T-helper 2 cell treated with Interferon-gamma antibody and Interleukin-4, amounts not matched to agents 5 μg/mL and 100 μg/mL, for 36 hours (primary cell): ENCODE data around the gene HSPD1.
"Not testable (repeated sequence)": the region's sequence is repeated elsewhere in the genome, so short reads cannot be mapped to it uniquely, and the experiment has no call there.

Experiments
- DNase-seq: peaks from one replicate; pipeline ENCODE4 v3.0.0; 2021; ENCODE audit warnings: low spot score
- H3K27ac Mint-ChIP-seq: one replicate; pipeline ENCODE4 v1.8.0; 2021; ENCODE audit warnings: mild to moderate bottlenecking, mixed read lengths
- H3K27me3 Mint-ChIP-seq: one replicate; pipeline ENCODE4 v1.8.0; 2021; ENCODE audit warnings: low read depth, mixed read lengths
- H3K36me3 Mint-ChIP-seq: one replicate; pipeline ENCODE4 v1.8.0; 2021; ENCODE audit warnings: low read depth, mixed read lengths
- H3K4me1 Mint-ChIP-seq: one replicate; pipeline ENCODE4 v1.8.0; 2021; ENCODE audit warnings: low read depth, mixed read lengths
- H3K4me3 Mint-ChIP-seq: one replicate; pipeline ENCODE4 v1.8.0; 2022; ENCODE audit warnings: mild to moderate bottlenecking, moderate library complexity, mixed read lengths
- H3K9me3 Mint-ChIP-seq: one replicate; pipeline ENCODE4 v1.8.0; 2021; ENCODE audit warnings: mixed read lengths

Gene HSPD1

GRCh38 chr2:197504512-197504911 is 4.9 kb upstream of the HSPD1 start:
- Mint-ChIP-seq H3K27ac (no peak overlapping the region), H3K36me3 (peaks cover 46% of the 10 kb centered on the region), H3K9me3 (no peaks in the 10 kb centered on the region), H3K27me3 (no peaks in the 10 kb centered on the region), H3K4me1 (peaks cover 14% of the 10 kb centered on the region), H3K4me3 (no peak overlapping the region)
- no peak for DNase-seq

GRCh38 chr2:197504000-197504399 is 4.4 kb upstream of the HSPD1 start:
- Mint-ChIP-seq H3K4me1 (peaks cover 14% of the 10 kb centered on the region), H3K9me3 (no peaks in the 10 kb centered on the region), H3K27me3 (no peaks in the 10 kb centered on the region), H3K27ac (peak overlapping the region; percentile 31), H3K4me3 (no peak overlapping the region), H3K36me3 (peaks cover 48% of the 10 kb centered on the region)
- no peak for DNase-seq

GRCh38 chr2:197502685-197503084 is 3.0 kb upstream of the HSPD1 start:
- peaks cover 56% of the 10 kb centered on the region for H3K36me3 Mint-ChIP-seq
- peaks cover 21% of the 10 kb centered on the region for H3K4me1 Mint-ChIP-seq
- H3K27ac Mint-ChIP-seq, result peak overlapping the region; percentile 12
- H3K9me3 Mint-ChIP-seq, result no peaks in the 10 kb centered on the region
- H3K27me3 Mint-ChIP-seq, result no peaks in the 10 kb centered on the region
- DNase-seq, result no peak
- H3K4me3 Mint-ChIP-seq, result peak overlapping the region; percentile 98

GRCh38 chr2:197502201-197502600 is 2.6 kb upstream of the HSPD1 start:
- H3K4me3 Mint-ChIP-seq, result peak overlapping the region; percentile 98
- H3K9me3 Mint-ChIP-seq, result no peaks in the 10 kb centered on the region
- H3K36me3 Mint-ChIP-seq, result peaks cover 60% of the 10 kb centered on the region
- peak overlapping the region; percentile 12 for H3K27ac Mint-ChIP-seq
- DNase-seq, result no peak
- H3K4me1 Mint-ChIP-seq, result peaks cover 26% of the 10 kb centered on the region
- no peaks in the 10 kb centered on the region for H3K27me3 Mint-ChIP-seq

DNA sequence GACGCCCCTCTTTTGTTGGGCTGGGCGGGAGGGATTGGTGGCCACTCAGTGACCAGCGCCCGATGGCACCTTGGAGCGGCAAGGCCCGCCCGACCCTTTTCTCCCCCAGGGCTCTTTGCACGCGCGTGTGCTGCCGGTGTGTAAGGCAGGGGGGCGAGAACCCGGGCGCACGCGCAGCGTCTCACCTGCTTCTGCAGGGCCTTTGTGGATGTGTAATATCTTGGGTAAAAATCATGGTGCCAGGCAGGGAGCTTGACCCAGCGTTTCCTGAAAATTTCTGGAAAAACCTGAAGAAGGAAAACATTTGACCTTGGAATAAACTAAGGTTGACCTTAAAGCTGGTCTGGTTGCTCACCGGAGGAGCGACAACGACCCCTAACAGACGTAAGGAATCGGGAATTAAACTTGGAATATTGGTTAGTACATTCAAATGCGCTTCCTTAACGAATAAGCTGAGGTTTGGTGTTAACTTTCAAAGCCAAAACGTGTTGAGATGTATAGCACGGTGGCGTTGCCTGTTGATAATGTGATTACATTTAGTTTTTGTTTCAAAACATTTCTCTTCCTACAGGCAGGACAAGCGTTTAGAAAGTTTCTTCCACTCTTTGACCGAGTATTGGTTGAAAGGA is 977 bp upstream of the HSPD1 start:
- Mint-ChIP-seq H3K9me3 (no peaks in the 10 kb centered on the region), H3K36me3 (peaks cover 75% of the 10 kb centered on the region), H3K4me1 (peaks cover 42% of the 10 kb centered on the region), H3K4me3 (peak overlapping the region; percentile 98), H3K27me3 (no peaks in the 10 kb centered on the region), H3K27ac (peak overlapping the region; percentile 93)
- DNase-seq, result no peak

GRCh38 chr2:197498937-197499593 is 575 bp downstream of the HSPD1 start:
- Mint-ChIP-seq H3K27me3 (no peaks in the 10 kb centered on the region), H3K9me3 (no peaks in the 10 kb centered on the region), H3K27ac (peak overlapping the region; percentile 93), H3K4me1 (peaks cover 49% of the 10 kb centered on the region), H3K36me3 (peaks cover 80% of the 10 kb centered on the region), H3K4me3 (peak overlapping the region; percentile 98)
- DNase-seq, result peak; percentile 60

DNA sequence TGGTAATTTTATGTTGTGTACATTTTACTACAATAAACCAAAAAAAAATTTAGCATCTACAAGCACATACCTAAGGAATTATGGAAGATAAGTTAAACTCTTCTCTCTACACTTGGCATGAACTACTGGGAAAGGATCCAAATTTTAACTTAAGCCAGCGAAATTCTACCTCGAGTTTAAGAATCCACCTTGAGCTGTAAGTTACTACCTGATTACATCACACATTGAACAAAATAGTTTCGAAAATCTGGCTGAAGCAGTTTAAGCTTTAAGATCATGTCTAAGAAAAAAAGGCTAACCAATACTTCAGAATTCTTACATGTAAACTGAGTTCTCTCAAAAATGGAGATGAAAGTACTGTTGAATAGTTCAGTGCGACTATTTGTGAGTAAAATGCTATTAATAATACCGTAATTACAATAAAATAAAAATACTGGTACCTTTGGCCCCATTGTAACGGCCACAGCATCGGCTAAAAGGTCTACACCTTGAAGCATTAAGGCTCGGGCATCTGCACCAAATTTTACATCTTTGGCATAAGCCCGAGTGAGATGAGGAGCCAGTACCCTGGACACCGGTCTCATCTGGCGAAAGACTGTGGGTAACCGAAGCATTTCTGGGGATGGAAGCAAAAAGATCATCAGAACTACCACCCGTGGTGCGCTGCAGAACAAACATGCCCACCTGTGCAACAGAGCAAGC is 1.3 kb downstream of the HSPD1 start:
- peaks cover 76% of the 10 kb centered on the region for H3K36me3 Mint-ChIP-seq

GRCh38 chr2:197497326-197497725 is 2.3 kb downstream of the HSPD1 start:
- DNase-seq, result no peak
- Mint-ChIP-seq H3K9me3 (no peaks in the 10 kb centered on the region), H3K4me1 (peaks cover 46% of the 10 kb centered on the region), H3K27ac (peak overlapping the region; percentile 81), H3K36me3 (peaks cover 76% of the 10 kb centered on the region), H3K27me3 (no peaks in the 10 kb centered on the region), H3K4me3 (peak overlapping the region; percentile 98)

More for the DNA sequence above, 1.3 kb downstream of the HSPD1 start:
- Mint-ChIP-seq H3K9me3 (no peaks in the 10 kb centered on the region), H3K27ac (peak overlapping the region; percentile 93), H3K4me3 (peak overlapping the region; percentile 98), H3K4me1 (peaks cover 50% of the 10 kb centered on the region), H3K27me3 (no peaks in the 10 kb centered on the region)
- DNase-seq, result no peak

- no peak for DNase-seq
- H3K9me3 Mint-ChIP-seq, result no peaks in the 10 kb centered on the region
- peaks cover 40% of the 10 kb centered on the region for H3K4me1 Mint-ChIP-seq
- H3K27ac Mint-ChIP-seq, result no peak overlapping the region
- peak overlapping the region; percentile 98 for H3K4me3 Mint-ChIP-seq
- H3K27me3 Mint-ChIP-seq, result no peaks in the 10 kb centered on the region
- H3K36me3 Mint-ChIP-seq, result peaks cover 73% of the 10 kb centered on the region
Observed at GRCh38 chr2:197496695-197497094, 2.9 kb downstream of the HSPD1 start.

- Mint-ChIP-seq H3K4me1 (peaks cover 39% of the 10 kb centered on the region), H3K9me3 (no peaks in the 10 kb centered on the region), H3K36me3 (peaks cover 70% of the 10 kb centered on the region), H3K27me3 (no peaks in the 10 kb centered on the region), H3K4me3 (peak overlapping the region; percentile 98), H3K27ac (peak overlapping the region; percentile 12)
- no peak for DNase-seq
Observed at GRCh38 chr2:197495433-197496134, 4.1 kb downstream of the HSPD1 start.

DNA sequence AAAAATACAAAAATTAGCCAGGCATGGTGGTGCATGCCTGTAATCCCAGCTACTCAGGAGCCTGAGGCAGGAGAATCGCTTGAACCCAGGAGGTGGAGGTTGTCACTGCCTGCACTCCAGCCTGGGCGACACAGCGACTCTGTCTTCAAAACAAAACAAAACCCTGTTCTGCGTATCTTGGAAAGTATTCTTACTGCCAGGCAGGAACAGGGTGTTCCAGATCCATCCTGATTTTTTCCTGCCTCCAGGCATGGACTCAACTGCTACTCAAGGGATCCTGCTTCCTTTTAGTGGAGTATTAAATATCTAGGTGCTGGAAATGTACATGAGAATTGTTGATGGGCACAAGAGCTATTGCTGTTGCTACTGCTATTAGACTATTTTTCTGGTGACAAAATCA is 12.3 kb downstream of the HSPD1 start:
- H3K27ac Mint-ChIP-seq, result no peak overlapping the region

DNA sequence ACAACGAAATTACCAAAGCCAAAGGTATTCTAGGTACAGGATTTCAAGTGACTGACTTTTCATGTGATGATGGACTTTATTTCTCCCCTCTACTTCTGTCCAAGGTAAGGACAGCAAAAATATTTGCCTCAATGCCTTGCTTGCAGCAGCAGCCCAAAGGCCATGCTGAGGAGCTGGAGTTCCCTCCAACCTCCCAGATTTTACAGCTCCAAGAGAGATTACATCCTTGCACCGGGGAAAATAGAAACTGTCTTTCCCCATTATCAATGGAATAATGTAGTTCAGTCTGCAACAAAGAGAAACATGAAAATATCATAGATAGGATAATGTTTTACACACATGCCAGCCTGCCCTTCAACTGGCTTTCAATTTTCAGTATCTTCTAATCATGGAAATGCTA is 13.5 kb downstream of the HSPD1 start:
- Mint-ChIP-seq H3K4me1 (peaks cover under 1% of the 10 kb centered on the region), H3K9me3 (peaks cover 12% of the 10 kb centered on the region), H3K27ac (no peak overlapping the region), H3K36me3 (peaks cover 79% of the 10 kb centered on the region), H3K4me3 (no peak overlapping the region), H3K27me3 (no peaks in the 10 kb centered on the region)
- DNase-seq, result no peak

More for the DNA sequence above, 12.3 kb downstream of the HSPD1 start:
- Mint-ChIP-seq H3K27me3 (no peaks in the 10 kb centered on the region), H3K4me1 (peaks cover 2% of the 10 kb centered on the region), H3K9me3 (peaks cover 12% of the 10 kb centered on the region), H3K36me3 (peaks cover 78% of the 10 kb centered on the region), H3K4me3 (no peak overlapping the region)
- DNase-seq, result no peak

- H3K27me3 Mint-ChIP-seq, H3K27ac Mint-ChIP-seq, H3K4me3 Mint-ChIP-seq, H3K4me1 Mint-ChIP-seq, DNase-seq: not testable (repeated sequence)
- peaks cover 12% of the 10 kb centered on the region for H3K9me3 Mint-ChIP-seq
- H3K36me3 Mint-ChIP-seq, result peaks cover 70% of the 10 kb centered on the region
Observed at GRCh38 chr2:197484248-197484647, 15.4 kb downstream of the HSPD1 start.
